HG03139 (cell line): ENCODE data around the gene PTPN7.
"Not testable (repeated sequence)": the region's sequence is repeated elsewhere in the genome, so short reads cannot be mapped to it uniquely, and the experiment has no call there.

Experiments used
- ATAC-seq: cut with Tn5 transposase; IDR thresholded peaks from one replicate; pipeline ENCODE4 v1.9.1; 2021; ENCODE audit not compliant: unreplicated experiment

The PTPN7 gene

DNA sequence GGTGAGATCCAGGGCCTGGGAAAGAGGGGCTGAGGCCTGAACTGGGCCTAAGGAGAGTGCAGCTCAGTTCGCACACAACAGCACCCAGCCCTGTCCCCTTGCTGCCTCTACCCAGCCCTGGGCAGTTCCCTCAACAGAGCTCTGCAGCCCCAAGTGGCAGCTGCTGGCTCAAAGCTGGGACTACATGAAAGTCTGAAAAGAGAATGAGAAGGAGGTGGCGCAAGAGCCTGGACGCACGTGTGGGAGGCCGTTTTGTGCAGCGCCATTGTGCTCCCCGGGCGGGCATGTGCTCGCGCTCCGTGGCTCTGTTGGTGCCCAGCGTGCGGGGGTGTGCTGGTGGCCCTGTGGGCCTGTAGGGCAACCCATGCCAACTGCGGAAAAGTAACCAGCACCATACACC, 27.4 kb downstream of the PTPN7 start:
- no peak for ATAC-seq

- ATAC-seq = no peak
Measured at GRCh38 chr1:202131956-202132821, 28.2 kb downstream of the PTPN7 start.

GRCh38 chr1:202130816-202131522, 29.4 kb downstream of the PTPN7 start:
- ATAC-seq = no peak

- no peak for ATAC-seq
Measured at GRCh38 chr1:202130297-202130721, 30.1 kb downstream of the PTPN7 start.

DNA sequence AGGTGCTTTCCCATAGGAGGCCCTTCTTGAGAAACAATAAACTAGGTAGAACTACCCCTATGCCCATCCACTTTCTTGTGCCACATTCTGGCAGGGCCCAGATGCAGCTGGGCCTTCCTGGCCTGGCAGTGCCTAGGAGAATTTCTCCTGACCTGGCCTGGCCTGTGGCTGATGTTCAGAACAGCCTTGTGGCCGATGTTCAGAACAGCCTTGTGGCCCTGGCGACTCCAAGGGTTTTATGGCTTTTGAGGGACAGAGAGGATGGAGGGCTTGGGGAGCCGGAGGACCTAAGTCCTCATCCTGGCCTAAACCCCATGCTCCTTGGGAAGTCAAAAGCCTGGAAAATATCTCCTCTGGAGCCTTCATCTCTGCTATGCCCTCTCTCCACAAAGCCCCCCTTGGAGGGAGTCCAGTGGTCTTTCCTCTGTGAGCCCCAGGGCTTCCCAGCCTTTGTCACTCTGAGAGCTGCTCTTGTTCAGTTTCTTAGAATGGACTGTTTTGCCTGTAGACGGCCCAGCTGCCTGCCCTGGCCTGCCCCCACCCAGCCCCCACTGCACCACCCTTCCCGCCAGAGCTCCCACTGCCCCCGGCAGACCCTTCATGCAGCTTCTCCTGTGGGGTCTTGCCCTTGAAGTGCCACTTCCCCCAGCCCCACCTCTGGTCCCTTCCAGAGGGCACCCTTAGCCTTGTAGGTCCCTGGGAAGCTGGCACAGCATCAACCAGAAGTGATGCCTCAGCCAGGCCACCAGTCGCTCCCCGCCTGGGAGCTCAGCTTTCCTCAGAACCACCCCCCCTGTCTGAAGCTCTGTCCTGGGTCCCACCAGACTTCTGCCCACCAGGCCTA, 30.7 kb downstream of the PTPN7 start:
- no peak for ATAC-seq

- ATAC-seq = no peak
Measured at GRCh38 chr1:202127836-202128622, 32.4 kb downstream of the PTPN7 start.

- no peak for ATAC-seq
Measured at GRCh38 chr1:202127061-202127460, 33.3 kb downstream of the PTPN7 start.

DNA sequence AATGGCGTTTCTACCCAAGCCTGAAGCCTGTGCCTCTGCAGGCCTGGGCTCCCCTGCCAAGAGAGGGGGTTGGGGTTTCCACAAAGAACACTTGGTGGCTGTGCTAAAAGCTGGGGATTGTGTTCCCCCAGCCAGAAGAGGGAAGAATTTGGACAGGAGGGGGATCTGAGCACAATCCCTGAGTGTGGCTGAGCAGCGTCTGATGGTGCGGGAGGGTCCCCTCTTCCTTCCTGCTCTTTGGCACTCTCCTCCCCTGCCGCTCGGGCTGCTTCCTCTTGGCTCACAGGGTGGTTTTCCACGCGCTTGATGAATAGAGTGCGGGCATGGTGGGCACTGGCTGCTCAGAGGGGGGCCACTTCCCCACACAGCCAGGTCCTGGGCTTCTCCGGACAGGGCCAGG, 34.0 kb downstream of the PTPN7 start:
- ATAC-seq = no peak

- no peak for ATAC-seq
Measured at GRCh38 chr1:202125611-202126010, 34.8 kb downstream of the PTPN7 start.

- no peak for ATAC-seq
Measured at GRCh38 chr1:202124142-202124541, 36.3 kb downstream of the PTPN7 start.

DNA sequence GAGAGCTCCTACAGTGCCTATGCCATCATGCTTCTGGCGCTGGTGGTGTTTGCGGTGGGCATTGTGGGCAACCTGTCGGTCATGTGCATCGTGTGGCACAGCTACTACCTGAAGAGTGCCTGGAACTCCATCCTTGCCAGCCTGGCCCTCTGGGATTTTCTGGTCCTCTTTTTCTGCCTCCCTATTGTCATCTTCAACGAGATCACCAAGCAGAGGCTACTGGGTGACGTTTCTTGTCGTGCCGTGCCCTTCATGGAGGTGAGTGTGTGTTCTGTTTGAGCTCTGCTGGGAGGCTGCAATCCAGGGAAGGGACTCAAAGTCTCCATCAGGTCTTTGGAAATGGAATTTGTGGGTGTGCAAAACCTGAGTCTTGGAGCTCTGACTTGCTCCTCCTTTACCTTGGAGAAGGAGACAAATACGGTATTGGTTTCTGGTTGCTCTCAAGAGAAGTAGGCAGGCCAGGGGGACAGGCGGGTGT, 37.0 kb downstream of the PTPN7 start:
- no peak for ATAC-seq

- ATAC-seq = no peak
Measured at GRCh38 chr1:202122639-202123335, 37.6 kb downstream of the PTPN7 start, which contains the start of gene GPR37L1. Gene GPR37L1, plus strand, starts transcription at chr1:202122917. Its CDS starts 47 bp downstream, at chr1:202122964.

DNA sequence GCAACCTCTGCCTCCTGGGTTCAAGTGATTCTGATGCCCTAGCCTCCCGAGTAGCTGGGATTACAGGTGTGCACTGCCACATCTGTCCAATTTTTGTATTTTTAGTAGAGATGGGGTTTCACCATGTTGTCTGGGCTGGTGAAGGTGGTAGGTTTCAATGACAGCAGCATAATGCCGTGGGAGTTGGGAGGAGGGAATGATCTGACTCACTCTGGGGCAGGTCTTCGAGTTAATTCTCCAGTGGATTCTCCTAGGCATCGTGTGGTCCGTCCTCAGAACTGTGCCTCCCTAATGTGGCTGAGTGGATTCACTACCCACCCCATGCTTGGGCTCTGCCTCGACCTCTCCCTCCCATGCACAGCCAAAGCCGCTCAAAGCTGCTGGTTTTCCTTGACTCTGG, 39.4 kb downstream of the PTPN7 start:
- no peak for ATAC-seq

DNA sequence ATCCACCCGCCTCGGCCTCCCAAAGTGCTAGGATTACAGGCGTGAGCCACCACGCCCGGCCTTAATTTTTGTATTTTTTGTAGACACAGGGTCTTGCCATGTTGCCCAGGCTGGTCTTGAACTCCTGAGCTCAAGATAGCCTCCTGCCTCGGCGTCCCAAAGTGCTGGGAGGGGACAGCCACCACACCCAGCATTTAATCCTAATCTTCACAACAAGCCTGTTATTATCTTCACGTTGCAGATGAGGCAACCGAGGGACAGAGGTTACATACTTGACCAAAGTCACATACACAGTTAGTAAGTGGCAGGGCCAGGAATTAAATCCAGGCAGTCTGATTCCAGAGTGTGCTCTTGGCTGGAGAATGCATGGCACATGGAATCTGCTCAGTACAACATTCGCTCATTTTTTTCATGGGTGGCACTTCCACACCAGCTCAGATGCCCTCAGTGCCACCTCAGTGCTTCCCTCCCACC, 42.5 kb downstream of the PTPN7 start:
- no peak for ATAC-seq

DNA sequence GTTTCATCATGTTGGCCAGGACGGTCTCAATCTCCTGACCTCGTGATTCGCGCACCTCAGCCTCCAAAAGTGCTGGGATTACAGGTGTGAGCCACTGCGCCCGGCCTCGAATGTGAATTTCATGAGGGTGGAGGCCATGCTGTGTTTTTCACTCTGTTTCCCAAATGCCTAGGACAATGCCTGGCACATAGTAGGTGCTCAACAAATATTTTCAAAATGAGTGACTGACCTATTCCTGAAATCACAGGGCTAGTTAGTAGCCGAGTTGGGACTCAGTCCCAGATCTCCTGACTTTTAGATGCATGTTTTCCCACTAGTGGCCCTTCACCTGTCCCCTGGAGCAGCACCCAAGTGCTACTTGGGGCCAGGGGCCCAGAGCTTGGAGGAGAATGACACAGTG, 44.1 kb downstream of the PTPN7 start:
- no peak for ATAC-seq

DNA sequence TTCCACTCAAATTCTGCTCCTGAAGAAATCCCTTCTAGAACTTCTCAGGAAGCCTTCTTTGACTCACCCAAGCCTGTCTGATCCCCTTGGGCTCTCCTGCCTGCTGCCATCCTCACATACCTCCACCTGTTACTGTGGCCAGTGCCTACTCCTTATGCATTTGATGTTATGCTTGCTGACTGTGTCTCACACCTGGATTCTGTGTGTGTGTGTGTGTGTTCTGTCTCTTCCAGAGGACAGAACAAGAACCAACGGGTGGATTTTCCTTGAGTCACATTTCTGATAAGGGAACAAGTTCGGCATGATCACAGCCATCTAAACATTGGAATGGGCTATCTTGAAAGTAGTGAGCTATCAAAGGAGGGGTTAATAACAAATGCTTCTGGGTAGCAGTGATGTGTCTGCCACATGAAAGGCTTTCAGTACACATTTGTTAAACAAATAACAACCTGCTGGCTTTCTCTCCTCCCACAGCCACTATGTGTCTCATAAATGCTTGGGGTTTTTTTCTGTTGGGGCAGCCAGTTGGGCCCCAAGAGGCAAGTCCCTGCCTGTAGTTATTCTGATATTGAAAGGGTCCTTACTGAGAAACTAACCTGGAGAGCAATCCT, 46.6 kb downstream of the PTPN7 start:
- ATAC-seq = no peak

DNA sequence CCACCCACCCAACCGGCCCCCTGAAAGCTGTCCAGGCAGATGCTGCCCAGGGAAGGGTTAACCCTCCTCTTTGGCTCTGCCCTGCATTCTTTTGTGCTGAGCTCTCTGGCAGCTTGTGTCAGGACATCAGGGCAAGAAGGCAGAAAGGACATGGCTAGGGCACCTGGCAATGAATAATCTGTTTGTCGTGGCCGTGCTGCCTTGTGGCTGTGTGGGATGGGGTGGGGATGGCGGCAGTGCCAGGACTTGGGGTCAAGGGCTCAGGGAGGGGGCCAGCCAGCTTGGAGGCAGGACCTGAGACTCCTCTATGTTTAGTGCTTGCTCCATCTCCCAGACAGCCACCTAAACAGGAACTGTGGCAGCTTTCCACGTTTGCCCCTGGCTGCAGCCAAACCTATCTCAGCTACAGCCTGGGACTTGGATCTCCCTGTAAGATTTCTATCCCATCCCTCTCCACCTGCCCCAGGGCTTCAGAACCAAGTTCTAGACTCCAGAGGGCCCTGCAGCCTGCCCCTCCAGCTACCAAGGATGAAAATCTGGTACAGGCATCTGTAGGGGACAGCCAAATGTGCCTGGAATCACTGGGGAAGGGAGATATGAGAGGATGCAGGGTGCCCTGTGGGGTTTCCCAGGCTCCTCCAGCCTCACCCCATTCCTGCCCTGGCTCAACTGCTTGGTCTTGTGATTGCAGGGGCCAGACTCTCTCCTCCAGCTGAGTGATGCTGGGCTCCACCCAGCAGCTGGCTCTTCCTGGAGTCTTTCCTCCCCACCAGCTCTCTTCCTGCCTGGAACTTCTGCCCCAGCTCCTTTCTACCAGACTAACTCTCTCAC, 47.3 kb downstream of the PTPN7 start:
- no peak for ATAC-seq

DNA sequence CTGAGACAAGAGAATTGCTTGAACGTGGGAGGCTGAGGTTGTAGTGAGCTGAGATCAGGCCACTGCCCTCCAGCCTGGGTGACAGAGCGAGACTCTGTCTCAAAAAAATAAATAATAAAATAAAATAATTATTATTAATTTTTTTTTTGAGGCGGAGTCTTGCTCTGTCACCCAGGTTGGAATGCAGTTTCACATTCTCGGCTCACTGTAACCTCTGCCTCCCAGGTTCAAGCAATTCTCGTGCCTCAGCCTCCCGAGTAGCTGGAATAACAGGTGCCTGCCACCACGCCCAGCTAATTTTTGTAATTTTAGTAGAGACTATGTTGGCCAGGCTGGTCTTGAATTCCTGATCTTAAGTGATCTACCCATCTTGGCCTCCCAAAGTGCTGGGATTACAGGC, 48.8 kb downstream of the PTPN7 start:
- ATAC-seq = not testable (repeated sequence)
